Forelimb muscle (tissue), 1 donor: ENCODE measurements around the gene TNFRSF18. TPM values are rescaled to one million over a fixed set of nuclear protein-coding genes. Genes with fewer than 3 reads are reported as not detected.
A peak's percentile ranks its signal among the peaks of the same experiment; 100 is the strongest.

Experiments used
- DNase-seq: peaks from one replicate; pipeline ENCODE4 v3.0.0-alpha.2; 2013; ENCODE audit warnings: low read depth
- polyA plus RNA-seq: library from polyadenylated mRNA; unstranded; fragments of 120-200 nt; gene quantifications from one replicate; pipeline ENCODE4 v1.2.1, GENCODE V29; 2013; ENCODE audit not compliant: insufficient read length

The TNFRSF18 gene
- polyA plus RNA-seq, 1 donor = 6.1 TPM

- DNase-seq = no peak
Measured at GRCh38 chr1:1166642-1167397, 39.6 kb downstream of the TNFRSF18 start.

DNA sequence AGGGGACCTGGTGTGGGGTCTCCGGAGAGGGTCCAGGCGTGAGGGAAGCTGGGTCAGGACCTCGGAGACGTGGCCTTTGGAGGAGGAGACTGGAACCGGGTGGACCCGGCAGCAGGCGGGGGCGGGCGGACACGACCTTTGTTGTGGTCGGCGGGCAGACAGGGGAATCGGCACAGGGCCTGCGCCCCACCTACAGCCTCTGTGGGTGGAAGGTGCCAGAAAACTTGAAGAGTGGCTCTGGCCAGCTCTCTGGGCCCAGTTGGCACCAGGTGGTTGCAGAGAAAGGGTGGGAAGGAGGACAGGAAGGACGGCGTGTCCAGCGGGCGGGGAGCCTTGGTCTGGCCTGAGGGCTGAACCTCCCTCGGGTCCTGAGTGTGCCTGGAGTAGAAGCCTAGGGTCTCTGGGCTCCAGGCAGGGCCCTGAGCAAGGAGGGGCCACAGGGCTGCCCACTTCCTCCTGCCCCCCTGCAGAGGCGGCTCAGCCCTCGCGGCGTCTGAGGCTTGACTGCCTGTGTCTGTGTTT lies 40.4 kb downstream of the TNFRSF18 start:
- DNase-seq = no peak

DNA sequence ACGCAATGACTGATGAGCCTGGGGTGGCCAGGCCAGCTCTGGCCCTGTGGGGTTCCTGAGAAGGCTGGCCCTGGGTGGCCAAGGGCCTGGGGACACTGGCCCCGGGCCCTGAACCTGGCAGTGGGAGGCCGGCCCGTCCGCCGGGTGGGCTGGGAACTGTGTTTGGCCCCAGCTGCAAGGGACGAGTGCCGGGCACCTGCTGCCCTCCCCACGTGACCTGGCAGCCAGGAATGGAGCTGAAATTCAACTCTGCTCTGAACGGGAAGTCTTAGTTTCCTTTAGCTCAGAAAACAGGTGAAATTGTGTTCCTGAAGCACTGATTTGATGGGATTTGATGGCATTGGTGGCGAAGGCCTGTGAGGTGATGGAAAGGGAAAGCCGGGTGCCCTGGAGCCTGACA lies 40.9 kb downstream of the TNFRSF18 start:
- no peak for DNase-seq

GRCh38 chr1:1164701-1165451 lies 41.5 kb downstream of the TNFRSF18 start:
- no peak for DNase-seq

DNA sequence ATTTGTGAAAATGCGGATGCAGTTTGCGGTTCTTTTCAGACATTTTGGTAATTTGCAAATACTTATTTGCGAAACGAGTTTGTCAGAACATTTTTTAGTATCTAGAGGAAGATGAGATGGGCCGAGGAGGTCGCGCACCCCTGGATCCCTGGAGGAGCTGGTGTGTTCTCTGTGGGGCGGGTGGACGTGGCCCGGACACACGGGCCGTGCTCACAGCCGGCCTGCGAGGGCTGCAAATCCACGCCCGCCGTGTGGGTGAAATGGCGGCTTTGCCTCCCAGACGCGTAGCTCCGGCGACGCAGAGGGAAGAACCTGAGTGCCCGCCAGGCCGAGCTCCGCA lies 42.1 kb downstream of the TNFRSF18 start:
- DNase-seq = no peak

- no peak for DNase-seq
Measured at GRCh38 chr1:1163538-1164070, 42.8 kb downstream of the TNFRSF18 start.

DNA sequence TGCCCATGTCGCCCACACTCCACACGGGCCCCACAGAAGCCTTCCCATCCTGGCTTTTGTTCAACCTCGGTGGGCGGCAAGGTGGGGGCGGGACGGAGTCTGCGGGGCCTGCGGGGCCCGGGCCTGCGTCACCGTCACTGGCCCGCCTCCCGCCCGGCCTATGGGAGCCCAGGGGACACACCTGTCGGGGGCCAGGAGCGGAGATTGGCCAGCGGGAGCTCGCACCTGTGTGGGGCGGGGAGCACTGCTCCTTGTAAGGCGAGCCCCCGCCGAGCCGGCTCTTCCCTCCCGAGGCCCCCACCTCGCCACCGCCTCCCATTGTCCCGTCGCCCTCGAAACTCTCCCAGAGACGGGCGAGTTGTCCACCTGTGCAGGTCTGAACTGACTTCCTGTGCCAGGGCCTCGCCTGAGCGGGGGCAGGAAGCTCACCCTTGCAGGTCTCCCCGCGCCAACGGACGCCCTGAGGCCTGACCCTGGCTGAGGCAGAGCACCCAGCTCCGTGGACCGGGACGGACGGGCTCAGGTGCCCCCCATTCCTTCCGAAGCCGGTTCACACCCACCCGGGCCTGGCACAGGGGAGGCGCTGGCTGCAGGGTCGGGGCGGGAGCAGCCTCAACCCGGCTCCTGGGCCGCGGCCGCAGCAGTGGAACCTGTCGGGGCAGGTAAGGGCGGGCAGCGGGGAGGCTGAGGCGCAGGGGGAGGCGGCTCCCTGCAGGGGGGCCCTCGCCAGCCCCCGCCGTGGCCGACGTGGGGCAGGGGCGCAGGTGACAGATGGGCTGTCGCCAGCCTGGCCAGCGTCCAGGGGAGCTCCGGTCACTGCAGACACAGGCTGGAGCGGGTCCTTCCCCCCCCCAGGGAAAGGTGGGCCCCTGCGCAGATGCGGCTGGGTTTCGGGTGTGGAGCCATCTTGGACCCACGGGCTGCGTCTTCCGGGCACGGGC lies 43.5 kb downstream of the TNFRSF18 start:
- DNase-seq = no peak

GRCh38 chr1:1161683-1162079 lies 44.7 kb downstream of the TNFRSF18 start:
- DNase-seq = no peak

DNA sequence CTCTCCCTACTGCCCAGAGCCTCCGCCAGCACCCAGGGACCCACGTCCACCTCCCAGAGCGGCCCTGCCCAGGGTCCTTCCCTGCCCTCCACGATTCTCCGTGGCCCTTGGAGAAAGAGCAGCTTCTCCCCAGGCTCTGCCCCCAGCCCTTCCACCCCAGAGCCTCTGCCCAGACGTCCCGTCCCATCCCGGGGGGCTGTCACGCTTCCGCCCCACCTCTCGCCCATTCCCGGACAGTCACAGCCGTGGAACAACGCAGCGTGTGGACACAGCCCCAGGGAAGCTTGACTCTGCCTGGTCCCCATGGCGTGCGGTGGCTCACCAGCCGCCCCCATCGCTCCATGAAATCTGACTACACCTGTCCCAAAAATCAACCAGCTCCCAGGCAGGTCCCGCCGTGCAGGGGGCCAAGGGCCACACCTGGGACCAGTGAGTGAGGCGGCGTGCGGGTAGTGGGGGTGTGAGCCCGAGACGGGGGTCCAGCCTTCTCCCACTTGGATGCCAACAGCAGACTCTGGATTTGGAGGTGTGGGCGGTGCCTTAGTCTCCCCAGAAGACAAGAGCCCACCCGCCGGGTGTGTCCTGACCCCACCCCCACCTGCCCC lies 45.2 kb downstream of the TNFRSF18 start:
- DNase-seq = no peak

DNA sequence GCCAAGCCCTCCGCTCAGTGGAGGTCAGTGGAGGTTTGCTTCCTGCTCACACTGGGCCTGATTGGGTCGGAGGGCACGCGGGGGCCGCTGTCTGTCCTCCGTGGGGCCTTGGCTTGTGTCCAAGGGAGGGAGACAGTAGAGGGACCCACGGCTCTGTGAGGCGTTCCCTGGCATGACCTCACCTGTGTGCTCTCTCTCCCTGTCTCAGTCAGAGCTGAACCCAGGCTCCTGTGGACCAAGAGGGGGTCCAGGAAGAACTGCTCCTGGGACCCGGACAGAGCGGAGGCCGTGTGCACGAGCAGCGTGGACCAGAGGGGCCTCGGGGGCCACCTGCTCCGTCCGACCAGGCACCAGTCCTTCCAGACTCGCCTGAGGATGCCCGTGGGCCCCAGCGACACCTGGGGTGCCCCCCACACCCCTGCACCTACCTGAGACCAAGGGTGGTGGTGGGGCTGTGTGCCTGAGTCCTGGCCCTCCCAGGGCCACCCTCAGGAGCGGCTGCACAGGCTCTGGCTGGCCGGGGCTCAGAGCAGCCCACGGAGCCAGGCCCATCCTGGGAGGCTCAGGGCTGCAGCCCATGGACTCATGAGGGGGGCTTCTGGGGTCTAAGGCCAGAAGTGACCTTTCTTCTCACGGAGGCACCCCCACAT lies 46.0 kb downstream of the TNFRSF18 start:
- no peak for DNase-seq

DNA sequence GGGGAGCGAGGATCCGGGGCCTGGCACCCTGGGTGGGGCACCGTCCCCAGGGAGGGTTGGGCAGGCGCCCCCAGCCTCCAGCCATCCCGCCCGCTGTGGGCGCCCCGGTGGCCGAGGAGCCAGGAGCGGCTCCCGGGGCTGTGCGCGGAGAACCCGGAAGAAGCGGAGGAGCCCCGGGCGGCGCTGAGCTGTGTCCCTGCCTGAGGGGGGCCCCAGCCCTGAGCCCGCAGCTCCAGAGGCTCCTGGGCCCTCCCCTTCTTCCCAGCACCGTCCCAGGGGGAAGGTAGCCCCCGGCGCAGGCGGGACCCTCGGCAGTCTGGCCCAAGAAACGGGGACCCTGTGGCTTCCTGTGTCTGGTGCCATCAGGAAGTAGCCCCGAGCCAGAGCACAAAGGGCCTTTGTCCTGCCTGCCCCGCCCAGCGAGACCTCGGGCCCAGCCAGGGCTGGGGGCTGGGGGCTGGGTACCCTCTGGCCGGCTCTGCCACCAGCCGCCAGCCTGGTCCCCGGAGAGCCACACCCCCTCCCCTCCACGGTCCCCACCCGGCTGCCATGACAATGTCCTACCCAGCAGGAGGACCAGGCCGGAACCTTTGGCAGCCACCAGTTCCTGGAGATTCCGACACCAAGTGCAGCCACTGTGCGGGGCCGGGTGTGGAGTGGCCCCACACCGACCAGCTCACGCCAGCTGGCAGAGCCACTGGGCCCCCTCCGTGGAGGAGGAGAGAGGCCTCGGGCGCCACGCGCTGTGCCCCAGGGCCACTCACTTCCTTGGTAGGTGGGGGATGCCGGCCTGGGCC lies 48.3 kb downstream of the TNFRSF18 start:
- DNase-seq = no peak

GRCh38 chr1:1157426-1157913 lies 48.9 kb downstream of the TNFRSF18 start:
- DNase-seq = peak; percentile 34

GRCh38 chr1:1157033-1157365 lies 49.4 kb downstream of the TNFRSF18 start:
- no peak for DNase-seq

DNA sequence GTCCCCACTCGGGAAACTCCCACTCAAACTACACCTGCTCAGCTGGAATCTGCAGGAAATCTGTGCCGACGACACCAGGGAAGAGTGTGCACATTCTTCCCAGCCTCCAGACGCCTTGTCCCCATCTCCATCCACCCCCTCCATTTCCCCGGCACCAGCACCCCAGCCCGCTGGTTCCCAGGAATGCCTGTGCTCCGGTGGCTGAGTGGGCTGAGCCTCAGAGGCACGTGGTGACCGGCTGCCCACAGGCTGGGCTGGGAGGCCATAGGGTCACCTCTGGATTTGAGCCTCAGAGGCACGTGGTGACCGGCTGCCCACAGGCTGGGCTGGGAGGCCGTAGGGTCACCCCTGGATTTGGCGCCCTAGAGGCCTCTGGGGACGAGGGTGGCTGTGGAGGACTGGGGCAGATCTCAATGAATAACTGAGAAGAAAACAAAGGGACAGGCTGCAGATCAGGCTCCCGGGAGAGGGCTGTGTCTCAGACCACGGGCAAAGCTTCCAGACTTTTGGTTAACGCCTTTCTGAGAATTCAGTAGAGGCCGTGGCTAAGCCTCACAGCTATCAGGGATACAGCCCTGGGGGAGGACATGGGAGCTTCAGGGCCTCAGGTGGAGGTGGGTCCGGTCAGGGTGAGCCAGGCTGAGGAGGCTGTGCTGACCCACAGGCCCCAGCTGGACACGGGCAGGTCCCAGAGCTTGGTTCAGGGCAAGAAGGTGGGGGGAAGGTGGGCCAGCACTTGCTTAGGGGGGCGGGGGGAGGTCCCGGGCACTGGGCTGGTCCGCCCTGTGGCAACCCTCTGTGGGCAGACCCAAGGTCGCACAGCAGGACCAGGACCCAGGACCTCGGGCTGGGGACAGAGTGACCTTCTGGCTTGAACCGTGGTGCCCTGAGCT lies 50.0 kb downstream of the TNFRSF18 start:
- no peak for DNase-seq

GRCh38 chr1:1155258-1155657 lies 51.1 kb downstream of the TNFRSF18 start:
- no peak for DNase-seq

- DNase-seq = no peak
Measured at GRCh38 chr1:1153874-1154273, 52.5 kb downstream of the TNFRSF18 start.
